HG03139 (cell line): ENCODE results near the gene CSPG4.
"Not testable (repeated sequence)": the region's sequence is repeated elsewhere in the genome, so short reads cannot be mapped to it uniquely, and the experiment has no call there.

Experiments
- ATAC-seq: cut with Tn5 transposase; IDR thresholded peaks from one replicate; pipeline ENCODE4 v1.9.1; 2021; ENCODE audit not compliant: unreplicated experiment

Gene CSPG4

GRCh38 chr15:75693028-75693427 is 19.6 kb downstream of the CSPG4 start:
- not testable (repeated sequence) for ATAC-seq

- ATAC-seq: not testable (repeated sequence)
These were observed 20.3 kb downstream of the CSPG4 start for GRCh38 chr15:75692311-75692710.

GRCh38 chr15:75689429-75689828 is 23.2 kb downstream of the CSPG4 start:
- not testable (repeated sequence) for ATAC-seq

GRCh38 chr15:75688831-75689230 is 23.8 kb downstream of the CSPG4 start:
- no peak for ATAC-seq

- ATAC-seq: no peak
These were observed 24.4 kb downstream of the CSPG4 start for GRCh38 chr15:75688278-75688557.

GRCh38 chr15:75687486-75688277 is 25.0 kb downstream of the CSPG4 start:
- no peak for ATAC-seq

GRCh38 chr15:75686212-75686642 is 26.4 kb downstream of the CSPG4 start:
- not testable (repeated sequence) for ATAC-seq

GRCh38 chr15:75685195-75685594 is 27.5 kb downstream of the CSPG4 start:
- ATAC-seq: no peak

- no peak for ATAC-seq
These were observed 28.0 kb downstream of the CSPG4 start for GRCh38 chr15:75684648-75685047.

GRCh38 chr15:75683646-75684312 is 28.9 kb downstream of the CSPG4 start:
- ATAC-seq: not testable (repeated sequence)

- no peak for ATAC-seq
These were observed 30.2 kb downstream of the CSPG4 start for GRCh38 chr15:75682181-75683135.

GRCh38 chr15:75680007-75680789 is 32.5 kb downstream of the CSPG4 start:
- ATAC-seq: no peak

GRCh38 chr15:75678324-75678690 is 34.3 kb downstream of the CSPG4 start:
- ATAC-seq: not testable (repeated sequence)

GRCh38 chr15:75677465-75678323 is 35.0 kb downstream of the CSPG4 start:
- ATAC-seq: no peak

- no peak for ATAC-seq
These were observed 35.8 kb downstream of the CSPG4 start for GRCh38 chr15:75676688-75677464.

- ATAC-seq: no peak
These were observed 36.9 kb downstream of the CSPG4 start for GRCh38 chr15:75675579-75676404.

GRCh38 chr15:75674366-75674765 is 38.3 kb downstream of the CSPG4 start:
- no peak for ATAC-seq
